Parathyroid adenoma (tissue), 2 donors: ENCODE data around the gene YBX2.

Experiments used
- H2AFZ ChIP-seq: fragments of 300-600 bp; sonication (generic); one replicate; pipeline ENCODE4 v1.7.0; 2017; ENCODE audit warnings: antibody characterized with exemption, mild to moderate bottlenecking
- H3K27ac ChIP-seq: fragments of 300-600 bp; sonication (generic); one replicate; pipeline ENCODE4 v1.7.0; 2017
- H3K27me3 ChIP-seq: fragments of 300-600 bp; sonication (generic); one replicate; pipeline ENCODE4 v1.7.0; 2017; ENCODE audit warnings: low read length; ENCODE audit not compliant: control insufficient read depth, insufficient read depth
- H3K36me3 ChIP-seq: fragments of 300-600 bp; sonication (generic); one replicate; pipeline ENCODE4 v1.7.0; 2017; ENCODE audit warnings: low read length; ENCODE audit not compliant: control insufficient read depth, insufficient read depth
- H3K4me1 ChIP-seq: fragments of 300-600 bp; sonication (generic); one replicate; pipeline ENCODE4 v1.7.0; 2017; ENCODE audit warnings: control low read depth
- H3K4me2 ChIP-seq: fragments of 300-600 bp; sonication (generic); one replicate; pipeline ENCODE4 v1.7.0; 2017; ENCODE audit warnings: low read length
- H3K4me3 ChIP-seq: fragments of 300-600 bp; sonication (generic); one replicate; pipeline ENCODE4 v1.7.0; 2017; ENCODE audit warnings: low read depth, low read length
- H3K79me2 ChIP-seq: fragments of 300-600 bp; sonication (generic); one replicate; pipeline ENCODE4 v1.7.0; 2017; ENCODE audit warnings: control low read depth
- H3K9ac ChIP-seq: fragments of 300-600 bp; sonication (generic); one replicate; pipeline ENCODE4 v1.7.0; 2017; ENCODE audit warnings: mild to moderate bottlenecking
- H3K9me3 ChIP-seq: fragments of 300-600 bp; sonication (generic); one replicate; pipeline ENCODE4 v1.7.0; 2017; ENCODE audit warnings: low read length; ENCODE audit not compliant: control insufficient read depth
- TF ChIP-seq, protein P1 (sequence below): fragments of 300-600 bp; sonication (generic); IDR thresholded peaks from one replicate; pipeline ENCODE4 v1.7.0; 2017; ENCODE audit warnings: antibody characterized with exemption, mild to moderate bottlenecking
- donor health status: primary hyperparathyroidism.

Gene YBX2

DNA sequence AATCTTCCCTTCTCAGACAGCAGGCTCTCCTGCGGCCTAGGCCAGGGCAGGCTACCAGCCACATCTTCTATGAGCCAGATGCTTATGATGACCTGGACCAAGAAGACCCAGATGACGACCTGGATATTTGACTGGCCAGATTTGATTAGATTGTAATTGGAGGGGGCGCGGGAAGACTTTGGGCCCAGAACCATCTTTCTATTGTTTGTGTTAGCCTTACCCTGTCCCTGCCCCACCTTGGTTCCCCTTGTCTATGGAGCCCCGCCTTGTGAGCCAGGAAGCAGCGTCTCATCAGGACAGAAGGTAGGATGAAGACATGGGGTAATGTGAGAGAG is 34.9 kb downstream of the YBX2 start:
- no peaks in the 10 kb centered on the region for H3K9me3 ChIP-seq
- H3K27ac ChIP-seq: no peak overlapping the region
- H3K4me3 ChIP-seq: no peak overlapping the region
- no peak overlapping the region for H2AFZ ChIP-seq
- H3K36me3 ChIP-seq: no peaks in the 10 kb centered on the region
- no peaks in the 10 kb centered on the region for H3K27me3 ChIP-seq
- peaks cover 15% of the 10 kb centered on the region for H3K4me1 ChIP-seq
- peaks cover 11% of the 10 kb centered on the region for H3K79me2 ChIP-seq
- TF ChIP-seq, protein P1, sequence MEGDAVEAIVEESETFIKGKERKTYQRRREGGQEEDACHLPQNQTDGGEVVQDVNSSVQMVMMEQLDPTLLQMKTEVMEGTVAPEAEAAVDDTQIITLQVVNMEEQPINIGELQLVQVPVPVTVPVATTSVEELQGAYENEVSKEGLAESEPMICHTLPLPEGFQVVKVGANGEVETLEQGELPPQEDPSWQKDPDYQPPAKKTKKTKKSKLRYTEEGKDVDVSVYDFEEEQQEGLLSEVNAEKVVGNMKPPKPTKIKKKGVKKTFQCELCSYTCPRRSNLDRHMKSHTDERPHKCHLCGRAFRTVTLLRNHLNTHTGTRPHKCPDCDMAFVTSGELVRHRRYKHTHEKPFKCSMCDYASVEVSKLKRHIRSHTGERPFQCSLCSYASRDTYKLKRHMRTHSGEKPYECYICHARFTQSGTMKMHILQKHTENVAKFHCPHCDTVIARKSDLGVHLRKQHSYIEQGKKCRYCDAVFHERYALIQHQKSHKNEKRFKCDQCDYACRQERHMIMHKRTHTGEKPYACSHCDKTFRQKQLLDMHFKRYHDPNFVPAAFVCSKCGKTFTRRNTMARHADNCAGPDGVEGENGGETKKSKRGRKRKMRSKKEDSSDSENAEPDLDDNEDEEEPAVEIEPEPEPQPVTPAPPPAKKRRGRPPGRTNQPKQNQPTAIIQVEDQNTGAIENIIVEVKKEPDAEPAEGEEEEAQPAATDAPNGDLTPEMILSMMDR: no peak
- H3K4me2 ChIP-seq: no peak overlapping the region
- no peak overlapping the region for H3K9ac ChIP-seq

DNA sequence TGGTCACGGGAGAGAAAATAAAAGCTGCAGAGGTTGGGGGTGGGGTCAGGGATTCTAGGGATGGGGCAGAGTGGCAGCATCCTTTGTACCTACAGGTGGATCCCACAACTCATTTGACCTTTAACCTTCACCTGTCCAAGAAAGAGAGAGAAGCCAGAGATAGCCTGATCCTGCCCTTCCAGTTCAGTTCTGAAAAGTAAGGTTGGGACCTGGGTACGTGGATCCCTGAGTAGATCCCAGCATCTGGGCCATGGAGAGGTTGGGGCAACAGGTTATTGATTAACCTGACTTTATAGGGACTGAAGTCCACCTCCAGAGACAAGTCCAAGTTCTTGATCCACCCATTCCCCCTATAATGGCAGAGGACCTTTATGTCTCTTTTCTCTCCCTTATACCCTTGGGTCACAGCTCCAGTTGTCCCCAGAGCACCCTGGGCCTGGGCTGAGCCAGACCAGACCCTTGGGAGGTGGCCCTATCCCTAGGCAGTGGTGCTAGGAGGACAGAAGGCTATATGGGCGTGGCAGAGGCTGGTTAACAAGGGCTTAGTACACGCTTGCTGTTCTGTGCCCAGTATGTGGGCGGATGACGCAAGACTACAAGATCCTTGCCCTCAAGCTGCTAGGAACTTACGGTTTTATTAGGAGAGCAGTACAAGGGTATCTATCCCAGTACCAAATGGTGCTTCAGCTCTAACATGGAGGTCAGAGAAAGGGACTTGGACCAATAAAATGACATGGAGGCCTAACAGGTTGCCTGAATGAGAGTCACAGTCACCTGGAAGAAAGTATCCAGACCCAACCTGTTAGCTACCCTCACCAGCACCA is 35.5 kb downstream of the YBX2 start:
- no peak overlapping the region for H3K4me2 ChIP-seq
- H3K9ac ChIP-seq: no peak overlapping the region
- H3K27me3 ChIP-seq: no peaks in the 10 kb centered on the region
- no peak overlapping the region for H2AFZ ChIP-seq
- H3K4me3 ChIP-seq: no peak overlapping the region
- no peak overlapping the region for H3K27ac ChIP-seq
- H3K4me1 ChIP-seq: peaks cover 15% of the 10 kb centered on the region
- no peaks in the 10 kb centered on the region for H3K9me3 ChIP-seq
- TF ChIP-seq, protein P1: no peak
- peaks cover 14% of the 10 kb centered on the region for H3K79me2 ChIP-seq
- H3K36me3 ChIP-seq: no peaks in the 10 kb centered on the region

DNA sequence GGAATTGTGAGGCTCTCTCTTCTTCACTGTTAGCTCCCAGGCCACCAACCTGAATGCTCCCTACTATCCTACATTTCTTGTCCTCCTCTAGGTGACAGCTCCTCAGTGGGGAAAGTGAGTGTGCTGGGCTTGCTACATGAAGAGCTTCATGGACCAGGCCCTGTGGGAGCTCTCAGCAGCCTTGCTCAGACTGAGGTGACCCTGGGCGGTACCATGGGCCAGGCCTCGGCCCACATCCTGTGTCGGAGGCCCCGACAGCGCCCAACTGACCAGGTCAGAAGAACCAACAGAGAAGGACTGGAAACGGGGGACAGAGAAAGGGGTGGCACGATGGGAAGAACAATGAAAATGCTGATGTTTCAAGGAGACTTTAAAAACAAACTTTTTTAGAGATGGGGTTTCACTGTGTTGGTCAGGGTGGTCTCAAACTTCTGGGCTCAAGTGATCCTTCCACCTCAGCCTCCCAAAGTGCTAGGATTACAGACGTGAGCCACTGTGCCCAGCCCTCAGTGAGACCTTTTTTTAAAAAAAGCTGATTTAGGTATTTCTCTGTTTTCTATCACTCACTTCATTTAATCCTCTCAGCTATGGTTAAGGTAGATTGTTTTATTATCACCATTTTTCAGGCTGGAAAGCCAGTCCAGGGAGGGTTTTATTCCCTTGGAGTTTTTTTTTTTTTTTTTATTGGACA is 37.5 kb downstream of the YBX2 start:
- Histone ChIP-seq H3K79me2 (peaks cover 21% of the 10 kb centered on the region), H3K9ac (no peak overlapping the region), H3K27ac (no peak overlapping the region), H3K4me1 (peaks cover 11% of the 10 kb centered on the region), H3K4me2 (no peak overlapping the region), H3K36me3 (no peaks in the 10 kb centered on the region), H2AFZ (no peak overlapping the region), H3K4me3 (no peak overlapping the region), H3K9me3 (no peaks in the 10 kb centered on the region), H3K27me3 (no peaks in the 10 kb centered on the region)
- TF ChIP-seq, protein P1: no peak

DNA sequence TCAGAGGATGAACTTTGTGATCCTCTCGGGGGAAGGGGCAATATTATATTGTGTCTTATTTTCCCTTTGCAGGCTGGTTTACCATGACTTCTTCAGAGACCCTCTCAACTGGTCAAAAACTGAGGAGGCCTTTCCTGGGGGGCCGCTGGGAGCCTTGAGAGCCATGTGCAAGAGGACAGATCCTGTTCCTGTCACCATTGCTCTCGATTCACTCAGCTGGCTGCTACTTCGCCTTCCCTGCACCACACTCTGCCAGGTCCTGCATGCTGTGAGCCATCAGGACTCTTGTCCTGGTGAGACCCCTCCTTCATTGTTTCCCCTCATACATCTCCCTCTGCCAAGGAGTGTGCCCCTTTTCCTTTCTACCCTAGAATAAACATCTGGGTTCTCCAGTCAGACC is 39.9 kb downstream of the YBX2 start:
- no peak overlapping the region for H3K4me2 ChIP-seq
- H3K9ac ChIP-seq: no peak overlapping the region
- no peaks in the 10 kb centered on the region for H3K27me3 ChIP-seq
- H2AFZ ChIP-seq: no peak overlapping the region
- H3K4me3 ChIP-seq: no peak overlapping the region
- no peaks in the 10 kb centered on the region for H3K9me3 ChIP-seq
- H3K79me2 ChIP-seq: peaks cover 30% of the 10 kb centered on the region
- peaks cover 19% of the 10 kb centered on the region for H3K4me1 ChIP-seq
- TF ChIP-seq, protein P1: no peak
- no peak overlapping the region for H3K27ac ChIP-seq
- H3K36me3 ChIP-seq: no peaks in the 10 kb centered on the region
